GM12865 (cell line): ENCODE measurements around the gene GABRR2.
A peak's percentile ranks its signal among the peaks of the same experiment; 100 is the strongest.

Experiments
- DNase-seq: peaks from one replicate; pipeline ENCODE4 v3.0.0; 2010; ENCODE audit warnings: low read depth
- H3K4me3 ChIP-seq: 2 replicates; pipeline ENCODE4 v1.5.1; 2011; ENCODE audit warnings: mild to moderate bottlenecking, low read depth, low read length, control low read depth
- TF ChIP-seq, protein P1 (sequence below): IDR thresholded peaks from 2 replicates; pipeline ENCODE4 v1.5.1; 2011; ENCODE audit warnings: low read length, control low read depth, low read depth, inconsistent platforms; ENCODE audit not compliant: insufficient read depth; ENCODE audit errors: missing control alignments

Gene GABRR2

DNA sequence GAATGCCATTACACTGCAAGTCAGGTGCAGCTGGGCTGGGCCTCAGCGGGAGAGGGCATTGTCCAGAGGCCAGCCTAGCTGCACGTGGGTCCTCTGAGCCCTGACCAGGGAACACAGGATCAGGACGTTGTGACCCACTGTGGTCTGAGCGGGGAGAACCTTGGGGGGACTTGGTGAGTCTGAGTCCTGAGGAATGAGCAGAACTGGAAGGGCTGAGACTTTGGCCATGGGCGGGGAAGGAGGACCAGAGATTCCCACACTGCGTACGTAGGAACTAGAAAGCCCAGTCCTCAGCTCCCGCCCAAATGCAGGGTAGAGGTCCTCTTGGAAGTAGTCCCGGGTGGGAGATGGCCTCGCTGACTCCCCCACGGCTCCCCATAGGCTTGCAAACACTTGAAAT, 42.5 kb downstream of the GABRR2 start:
- no peak for DNase-seq
- no peak overlapping the region for H3K4me3 ChIP-seq
- TF ChIP-seq, protein P1, sequence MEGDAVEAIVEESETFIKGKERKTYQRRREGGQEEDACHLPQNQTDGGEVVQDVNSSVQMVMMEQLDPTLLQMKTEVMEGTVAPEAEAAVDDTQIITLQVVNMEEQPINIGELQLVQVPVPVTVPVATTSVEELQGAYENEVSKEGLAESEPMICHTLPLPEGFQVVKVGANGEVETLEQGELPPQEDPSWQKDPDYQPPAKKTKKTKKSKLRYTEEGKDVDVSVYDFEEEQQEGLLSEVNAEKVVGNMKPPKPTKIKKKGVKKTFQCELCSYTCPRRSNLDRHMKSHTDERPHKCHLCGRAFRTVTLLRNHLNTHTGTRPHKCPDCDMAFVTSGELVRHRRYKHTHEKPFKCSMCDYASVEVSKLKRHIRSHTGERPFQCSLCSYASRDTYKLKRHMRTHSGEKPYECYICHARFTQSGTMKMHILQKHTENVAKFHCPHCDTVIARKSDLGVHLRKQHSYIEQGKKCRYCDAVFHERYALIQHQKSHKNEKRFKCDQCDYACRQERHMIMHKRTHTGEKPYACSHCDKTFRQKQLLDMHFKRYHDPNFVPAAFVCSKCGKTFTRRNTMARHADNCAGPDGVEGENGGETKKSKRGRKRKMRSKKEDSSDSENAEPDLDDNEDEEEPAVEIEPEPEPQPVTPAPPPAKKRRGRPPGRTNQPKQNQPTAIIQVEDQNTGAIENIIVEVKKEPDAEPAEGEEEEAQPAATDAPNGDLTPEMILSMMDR, result no peak

DNA sequence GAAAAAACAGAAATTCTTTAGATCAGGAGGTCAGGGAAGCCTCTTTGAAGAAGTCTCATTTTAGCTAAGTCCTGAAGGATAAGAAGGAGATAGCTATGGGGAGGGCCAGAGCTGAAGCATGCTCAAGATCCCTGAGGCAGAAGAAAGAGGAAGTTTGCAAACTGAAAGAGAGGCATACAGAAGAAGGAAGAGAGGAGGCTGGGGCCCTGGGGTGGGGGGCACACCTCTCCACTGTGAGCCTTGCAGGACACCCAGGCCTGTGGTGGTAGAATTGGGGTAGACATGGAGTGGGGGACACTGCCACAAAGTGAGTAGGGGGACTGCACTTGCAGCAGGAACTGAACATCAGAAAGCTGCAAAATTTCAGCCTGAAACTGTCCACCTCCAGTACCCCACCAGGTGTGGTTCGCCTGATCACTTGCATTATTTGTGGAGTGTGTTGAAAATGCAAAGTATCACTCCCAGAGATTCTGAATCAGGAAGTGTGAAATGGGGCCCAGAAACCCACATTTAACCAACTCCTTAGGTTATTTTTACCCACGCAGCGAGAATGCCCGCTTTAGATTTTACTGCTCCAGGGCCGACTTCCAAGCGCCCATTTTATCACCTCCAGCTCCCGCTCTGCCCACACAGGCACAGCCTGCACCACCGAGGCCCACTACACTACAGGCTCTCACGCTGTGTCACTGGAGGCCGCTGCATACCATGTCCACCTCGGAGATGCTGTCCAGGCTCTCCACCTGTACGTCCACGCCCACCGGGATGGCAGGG, 44.0 kb downstream of the GABRR2 start:
- no peak overlapping the region for H3K4me3 ChIP-seq
- TF ChIP-seq, protein P1, result no peak
- DNase-seq, result peak; percentile 32

DNA sequence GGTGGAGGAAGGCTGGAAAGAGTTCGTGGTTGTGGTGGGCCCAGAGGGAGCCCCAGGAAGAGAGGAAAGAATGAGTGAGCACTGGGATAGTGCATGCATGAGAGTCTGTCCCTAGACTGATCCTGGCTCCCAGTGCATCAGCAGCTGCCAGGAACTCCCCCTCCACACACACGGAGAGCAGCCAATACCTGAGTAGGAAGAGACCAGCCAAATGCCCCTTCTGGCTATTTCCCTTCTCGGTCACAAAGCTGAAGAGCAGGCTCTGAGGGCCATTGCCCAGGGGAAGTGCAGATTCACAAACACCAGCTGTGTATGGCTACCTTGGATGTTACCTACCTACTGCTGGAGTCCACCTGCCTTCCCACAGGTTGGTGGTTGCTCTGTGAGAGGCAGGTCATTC, 45.1 kb downstream of the GABRR2 start:
- H3K4me3 ChIP-seq, result no peak overlapping the region
- no peak for DNase-seq
- TF ChIP-seq, protein P1, result no peak

DNA sequence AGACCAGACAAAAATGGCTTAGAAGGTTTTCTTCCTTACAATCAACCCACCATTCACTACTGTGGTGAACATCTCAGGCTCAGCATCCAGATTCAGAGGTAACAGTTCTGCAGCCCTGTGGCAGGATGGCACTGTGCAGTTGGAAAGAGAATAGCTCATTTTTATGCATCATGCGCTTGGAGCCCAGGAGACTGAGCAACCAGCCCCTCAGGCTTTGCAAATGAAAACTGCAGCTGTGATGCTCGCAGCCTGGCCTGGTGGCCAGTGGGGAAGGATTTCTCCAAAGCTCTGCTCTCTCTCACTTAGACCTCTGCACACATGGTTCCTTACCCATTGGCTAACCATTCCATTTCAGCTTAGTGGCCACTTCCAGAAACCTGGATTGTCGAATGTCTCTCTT, 45.8 kb downstream of the GABRR2 start:
- TF ChIP-seq, protein P1, result no peak
- DNase-seq, result no peak
- no peak overlapping the region for H3K4me3 ChIP-seq

DNA sequence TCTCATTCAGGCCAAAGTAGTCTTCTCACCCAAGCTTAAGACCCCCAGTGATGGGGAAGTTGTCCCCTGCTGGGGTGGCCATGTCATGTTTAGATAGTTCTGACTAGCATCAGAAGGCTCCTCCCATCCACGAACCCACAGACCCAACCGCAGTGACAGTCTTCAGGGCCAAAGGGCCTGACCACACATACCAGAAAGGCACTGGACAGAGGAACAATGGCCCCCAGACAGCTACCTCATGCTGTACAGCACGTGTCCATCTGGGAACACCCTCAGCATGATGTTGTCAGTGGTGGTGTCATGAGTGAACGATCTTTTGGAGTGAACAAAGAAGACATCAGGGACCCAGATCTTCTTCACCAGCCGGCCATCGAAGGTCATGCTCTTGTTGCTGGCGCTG, 46.3 kb downstream of the GABRR2 start:
- DNase-seq, result peak; percentile 21
- no peak overlapping the region for H3K4me3 ChIP-seq
- TF ChIP-seq, protein P1, result no peak

DNA sequence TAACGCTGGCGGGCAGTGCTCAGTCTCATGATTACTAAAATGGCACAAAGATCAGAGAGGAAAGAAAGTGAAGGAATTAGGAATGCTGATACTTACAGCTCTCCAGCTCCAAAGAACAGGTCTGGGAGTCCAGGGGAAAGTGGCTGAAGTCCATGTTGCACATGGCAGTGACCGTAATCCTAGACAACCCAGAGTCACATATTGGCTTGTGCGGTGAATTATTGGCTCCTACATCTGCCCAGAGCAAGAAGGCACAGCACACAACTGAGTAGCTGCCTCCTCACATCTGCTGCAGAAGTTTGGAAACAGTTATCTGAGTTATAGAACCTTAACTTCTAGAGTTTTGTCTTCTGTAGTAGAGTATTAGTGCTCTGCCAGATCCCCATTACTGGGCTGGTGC, 47.2 kb downstream of the GABRR2 start:
- H3K4me3 ChIP-seq, result no peak overlapping the region
- TF ChIP-seq, protein P1, result no peak
- no peak for DNase-seq

DNA sequence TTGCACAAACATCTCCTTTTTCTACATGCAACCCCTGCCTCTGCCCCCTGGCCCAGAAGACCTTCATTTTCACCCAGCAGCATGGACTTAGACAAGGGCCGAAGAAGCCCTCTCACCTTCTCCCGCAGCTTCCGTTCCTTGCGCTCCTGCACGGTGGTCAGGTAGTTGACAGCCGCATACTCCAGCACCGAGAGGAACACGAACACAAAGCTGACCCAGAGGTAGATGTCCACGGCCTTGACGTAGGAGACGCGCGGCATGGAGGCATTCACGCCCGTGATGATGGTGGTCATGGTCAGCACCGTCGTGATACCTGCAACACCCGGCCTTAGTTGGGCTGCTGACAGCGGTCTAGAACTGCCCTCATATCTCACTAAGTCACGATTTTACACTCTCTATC, 50.8 kb downstream of the GABRR2 start:
- TF ChIP-seq, protein P1, result no peak
- no peak for DNase-seq
- H3K4me3 ChIP-seq, result no peak overlapping the region
